Measurements from ENCODE around the gene WNK2. TPM values are rescaled to one million over a fixed set of nuclear protein-coding genes. Genes with fewer than 3 reads are reported as not detected.

Gene WNK2
- total RNA-seq, 1 donor from 2014 or later: 336 TPM

DNA sequence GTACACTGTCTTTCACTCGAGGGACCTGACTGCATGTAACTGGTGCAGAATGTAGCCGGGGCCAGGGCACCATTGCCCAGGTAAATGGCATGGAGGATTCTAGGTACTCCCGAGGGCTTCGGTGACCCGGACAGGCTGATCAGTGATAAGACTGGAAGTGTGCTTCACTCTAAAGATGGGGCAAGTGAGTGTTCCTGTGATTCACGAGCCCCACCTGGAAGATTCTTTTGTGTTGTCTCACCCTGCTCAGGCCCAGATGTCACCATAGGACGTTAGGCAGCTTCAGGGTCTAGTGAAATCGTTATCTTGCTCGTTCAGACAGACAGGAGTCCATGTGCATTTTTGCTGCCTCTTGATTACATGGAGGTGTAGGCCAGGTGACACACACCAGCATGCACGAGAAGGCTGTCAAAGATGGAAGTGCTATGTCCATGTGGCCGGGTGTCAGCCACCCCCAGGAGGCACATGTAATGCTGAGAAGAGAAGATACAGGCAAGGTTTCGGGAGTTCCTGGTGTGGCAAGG is 73.9 kb downstream of the WNK2 start:
- no peak for DNase-seq
- no peak overlapping the region for H3K4me3 Mint-ChIP-seq (ENCODE audit: unreplicated experiment)
- TF ChIP-seq, protein P1, sequence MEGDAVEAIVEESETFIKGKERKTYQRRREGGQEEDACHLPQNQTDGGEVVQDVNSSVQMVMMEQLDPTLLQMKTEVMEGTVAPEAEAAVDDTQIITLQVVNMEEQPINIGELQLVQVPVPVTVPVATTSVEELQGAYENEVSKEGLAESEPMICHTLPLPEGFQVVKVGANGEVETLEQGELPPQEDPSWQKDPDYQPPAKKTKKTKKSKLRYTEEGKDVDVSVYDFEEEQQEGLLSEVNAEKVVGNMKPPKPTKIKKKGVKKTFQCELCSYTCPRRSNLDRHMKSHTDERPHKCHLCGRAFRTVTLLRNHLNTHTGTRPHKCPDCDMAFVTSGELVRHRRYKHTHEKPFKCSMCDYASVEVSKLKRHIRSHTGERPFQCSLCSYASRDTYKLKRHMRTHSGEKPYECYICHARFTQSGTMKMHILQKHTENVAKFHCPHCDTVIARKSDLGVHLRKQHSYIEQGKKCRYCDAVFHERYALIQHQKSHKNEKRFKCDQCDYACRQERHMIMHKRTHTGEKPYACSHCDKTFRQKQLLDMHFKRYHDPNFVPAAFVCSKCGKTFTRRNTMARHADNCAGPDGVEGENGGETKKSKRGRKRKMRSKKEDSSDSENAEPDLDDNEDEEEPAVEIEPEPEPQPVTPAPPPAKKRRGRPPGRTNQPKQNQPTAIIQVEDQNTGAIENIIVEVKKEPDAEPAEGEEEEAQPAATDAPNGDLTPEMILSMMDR (IDR thresholded peaks at IDR 0.05; ENCODE audit: partially characterized antibody, unreplicated experiment): no peak
- peaks cover 8% of the 10 kb centered on the region for H3K27me3 Mint-ChIP-seq (ENCODE audit: unreplicated experiment)
- peaks cover 12% of the 10 kb centered on the region for H3K9me3 Mint-ChIP-seq (ENCODE audit: unreplicated experiment)
- no peaks in the 10 kb centered on the region for H3K36me3 Mint-ChIP-seq (ENCODE audit: unreplicated experiment)
- H3K27ac Mint-ChIP-seq (ENCODE audit: unreplicated experiment): peak overlapping the region; percentile 0
- H3K4me1 Mint-ChIP-seq (ENCODE audit: low read depth, unreplicated experiment): peaks cover 17% of the 10 kb centered on the region

DNA sequence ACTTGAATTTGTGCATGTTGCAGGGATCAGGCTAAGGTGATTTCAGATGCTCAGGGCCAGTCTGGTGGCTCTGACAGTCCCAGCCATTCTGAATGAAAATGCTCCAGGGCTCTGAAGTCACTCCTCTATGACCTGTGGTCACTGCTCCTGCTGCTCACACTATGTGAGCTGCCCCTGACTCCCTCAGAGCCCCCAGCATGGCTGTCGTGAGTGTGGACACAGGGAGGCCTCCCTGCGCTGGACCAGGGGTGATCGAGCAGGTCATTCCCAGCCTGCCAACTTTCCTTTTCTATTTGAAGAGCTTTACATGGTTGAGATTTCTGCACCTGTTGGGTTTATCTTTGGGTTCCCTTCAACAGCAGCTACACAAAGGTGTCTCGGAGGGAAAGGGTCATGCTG is 74.5 kb downstream of the WNK2 start:
- no peaks in the 10 kb centered on the region for H3K36me3 Mint-ChIP-seq (ENCODE audit: unreplicated experiment)
- H3K27me3 Mint-ChIP-seq (ENCODE audit: unreplicated experiment): peaks cover 8% of the 10 kb centered on the region
- peaks cover 9% of the 10 kb centered on the region for H3K9me3 Mint-ChIP-seq (ENCODE audit: unreplicated experiment)
- H3K27ac Mint-ChIP-seq (ENCODE audit: unreplicated experiment): no peak overlapping the region
- TF ChIP-seq, protein P1 (IDR thresholded peaks at IDR 0.05; ENCODE audit: partially characterized antibody, unreplicated experiment): no peak
- no peak overlapping the region for H3K4me3 Mint-ChIP-seq (ENCODE audit: unreplicated experiment)
- H3K4me1 Mint-ChIP-seq (ENCODE audit: low read depth, unreplicated experiment): peaks cover 17% of the 10 kb centered on the region
- DNase-seq: no peak

DNA sequence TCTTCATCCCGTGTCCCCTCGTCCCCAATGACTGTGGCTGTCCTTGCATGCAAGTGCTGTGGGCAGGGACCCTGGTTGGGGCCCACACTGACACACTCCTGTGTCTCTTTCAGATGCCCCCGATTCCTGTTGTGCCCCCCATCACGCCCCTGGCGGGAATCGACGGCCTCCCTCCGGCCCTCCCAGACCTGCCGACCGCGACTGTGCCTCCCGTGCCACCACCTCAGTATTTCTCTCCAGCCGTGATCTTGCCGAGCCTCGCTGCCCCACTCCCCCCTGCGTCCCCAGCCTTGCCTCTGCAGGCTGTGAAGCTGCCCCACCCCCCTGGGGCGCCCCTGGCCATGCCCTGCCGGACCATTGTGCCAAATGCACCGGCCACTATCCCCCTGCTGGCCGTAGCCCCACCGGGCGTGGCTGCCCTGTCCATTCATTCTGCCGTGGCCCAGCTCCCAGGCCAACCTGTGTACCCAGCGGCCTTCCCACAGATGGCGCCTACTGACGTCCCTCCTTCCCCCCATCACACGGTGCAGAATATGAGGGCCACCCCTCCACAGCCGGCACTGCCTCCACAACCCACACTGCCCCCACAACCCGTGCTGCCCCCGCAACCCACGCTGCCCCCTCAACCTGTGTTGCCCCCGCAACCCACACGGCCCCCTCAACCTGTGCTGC is 75.0 kb downstream of the WNK2 start:
- Mint-ChIP-seq H3K36me3 (ENCODE audit: unreplicated experiment) (no peaks in the 10 kb centered on the region), H3K27ac (ENCODE audit: unreplicated experiment) (no peak overlapping the region), H3K27me3 (ENCODE audit: unreplicated experiment) (peaks cover 8% of the 10 kb centered on the region), H3K9me3 (ENCODE audit: unreplicated experiment) (peaks cover 9% of the 10 kb centered on the region), H3K4me3 (ENCODE audit: unreplicated experiment) (no peak overlapping the region), H3K4me1 (ENCODE audit: low read depth, unreplicated experiment) (peaks cover 17% of the 10 kb centered on the region)
- TF ChIP-seq, protein P1 (IDR thresholded peaks at IDR 0.05; ENCODE audit: partially characterized antibody, unreplicated experiment): no peak
- DNase-seq: peak; percentile 22

DNA sequence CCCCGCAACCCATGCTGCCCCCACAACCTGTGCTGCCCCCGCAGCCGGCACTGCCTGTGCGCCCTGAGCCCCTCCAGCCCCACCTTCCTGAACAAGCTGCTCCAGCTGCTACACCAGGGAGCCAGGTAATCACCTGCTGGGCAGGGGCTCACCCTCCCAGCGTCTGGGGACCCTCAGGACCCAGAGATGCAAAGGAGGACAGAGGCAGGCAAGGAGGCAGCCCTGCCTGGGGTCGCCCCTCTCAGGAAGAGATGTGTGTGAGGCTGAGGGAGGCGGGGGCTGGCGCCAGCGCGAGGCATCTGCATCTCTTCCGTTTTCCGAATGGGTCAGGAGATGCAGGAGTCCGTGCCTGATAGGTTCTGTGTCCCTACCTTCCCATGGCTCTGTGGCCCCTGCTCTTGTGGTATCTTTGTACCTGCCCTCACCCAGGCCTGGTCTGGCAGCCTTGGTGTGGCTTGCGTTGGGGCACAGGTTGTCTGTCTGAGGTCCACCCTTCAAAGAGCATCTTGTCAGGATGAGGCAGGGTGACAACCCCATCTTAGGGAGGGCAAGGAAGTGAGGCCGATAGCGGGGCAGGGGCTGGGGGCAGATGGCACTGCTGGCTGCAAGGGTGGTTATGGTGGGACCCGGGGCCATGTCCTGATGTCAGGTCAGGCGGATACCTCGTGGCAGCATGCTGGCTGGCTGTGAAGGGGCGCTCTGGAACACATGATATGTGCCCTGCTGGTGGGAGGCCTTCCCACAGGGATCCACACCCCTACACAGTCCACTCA is 75.7 kb downstream of the WNK2 start:
- TF ChIP-seq, protein P1 (IDR thresholded peaks at IDR 0.05; ENCODE audit: partially characterized antibody, unreplicated experiment): no peak
- Mint-ChIP-seq H3K9me3 (ENCODE audit: unreplicated experiment) (peaks cover 9% of the 10 kb centered on the region), H3K36me3 (ENCODE audit: unreplicated experiment) (no peaks in the 10 kb centered on the region), H3K27me3 (ENCODE audit: unreplicated experiment) (peaks cover 5% of the 10 kb centered on the region), H3K4me1 (ENCODE audit: low read depth, unreplicated experiment) (peaks cover 17% of the 10 kb centered on the region), H3K4me3 (ENCODE audit: unreplicated experiment) (no peak overlapping the region), H3K27ac (ENCODE audit: unreplicated experiment) (no peak overlapping the region)
- DNase-seq: peak; percentile 10
